ENCODE data around the gene MNX1. TPM values are rescaled to one million over a fixed set of nuclear protein-coding genes. Genes with fewer than 3 reads are reported as not detected.

The MNX1 gene
- total and polyA plus RNA-seq, 2 donors (not counting 3 experiments of a cell fraction or from before 2014, with no cell fraction given) = not detected

GRCh38 chr7:156994417-156994816 lies 16.0 kb downstream of the MNX1 start:
- H3K9me1 ChIP-seq (replicated peaks; ENCODE audit: control insufficient read depth, extremely low read depth, insufficient read depth, low read length) = no peaks in the 10 kb centered on the region
- DNase-seq (ENCODE audit: low read depth, low spot score) (no peak), FAIRE-seq (no peak)
- ChIA-PET CTCF (no interaction called here), POLR2A (no interaction called here)
- peaks cover 28 to 38% of the 10 kb centered on the region in 2 experiments for H3K27me3 ChIP-seq (ENCODE audit: control insufficient read depth in 2 of 2, insufficient read depth in 2 of 2, low read length in 2 of 2)
- no peaks in the 10 kb centered on the region for H3K79me2 ChIP-seq (ENCODE audit: control insufficient read depth, insufficient read depth, low read length)
- H3K4me3 ChIP-seq (replicated peaks in 1 of 3; ENCODE audit: insufficient read depth in 1 of 3, low read depth in 1 of 3, low read length in 3 of 3) = no peak overlapping the region
- no peak overlapping the region for H3K27ac ChIP-seq (ENCODE audit: insufficient read depth, low read depth, low read length)
- no peaks in the 10 kb centered on the region for H3K4me1 ChIP-seq (ENCODE audit: control insufficient read depth, extremely low read depth, insufficient read depth, low read length)
- TF ChIP-seq EZH2 (IDR thresholded peaks at IDR 0.05; ENCODE audit: borderline replicate concordance, low read depth, low read length, severe bottlenecking) (no peak), POLR2AphosphoS5 (IDR thresholded peaks at IDR 0.05; ENCODE audit: insufficient read depth, low read depth, low read length) (no peak), FOS (IDR thresholded peaks at IDR 0.05; ENCODE audit: borderline replicate concordance, insufficient read depth, low read length) (no peak), GATA2 (IDR thresholded peaks at IDR 0.05; ENCODE audit: insufficient read depth, insufficient read length, low read depth, low read length) (no peak), MYC (IDR thresholded peaks at IDR 0.05; ENCODE audit: low read depth, low read length) (no peak), POLR2A (IDR thresholded peaks at IDR 0.05; ENCODE audit: low read depth, low read length) (no peak), JUN (IDR thresholded peaks at IDR 0.05; ENCODE audit: borderline replicate concordance, insufficient read depth, insufficient read length, low read depth) (no peak)
- TF ChIP-seq, protein P1, sequence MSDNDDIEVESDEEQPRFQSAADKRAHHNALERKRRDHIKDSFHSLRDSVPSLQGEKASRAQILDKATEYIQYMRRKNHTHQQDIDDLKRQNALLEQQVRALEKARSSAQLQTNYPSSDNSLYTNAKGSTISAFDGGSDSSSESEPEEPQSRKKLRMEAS (IDR thresholded peaks at IDR 0.05; ENCODE audit: insufficient read depth, insufficient read length) = no peak
- TF ChIP-seq, protein P2, sequence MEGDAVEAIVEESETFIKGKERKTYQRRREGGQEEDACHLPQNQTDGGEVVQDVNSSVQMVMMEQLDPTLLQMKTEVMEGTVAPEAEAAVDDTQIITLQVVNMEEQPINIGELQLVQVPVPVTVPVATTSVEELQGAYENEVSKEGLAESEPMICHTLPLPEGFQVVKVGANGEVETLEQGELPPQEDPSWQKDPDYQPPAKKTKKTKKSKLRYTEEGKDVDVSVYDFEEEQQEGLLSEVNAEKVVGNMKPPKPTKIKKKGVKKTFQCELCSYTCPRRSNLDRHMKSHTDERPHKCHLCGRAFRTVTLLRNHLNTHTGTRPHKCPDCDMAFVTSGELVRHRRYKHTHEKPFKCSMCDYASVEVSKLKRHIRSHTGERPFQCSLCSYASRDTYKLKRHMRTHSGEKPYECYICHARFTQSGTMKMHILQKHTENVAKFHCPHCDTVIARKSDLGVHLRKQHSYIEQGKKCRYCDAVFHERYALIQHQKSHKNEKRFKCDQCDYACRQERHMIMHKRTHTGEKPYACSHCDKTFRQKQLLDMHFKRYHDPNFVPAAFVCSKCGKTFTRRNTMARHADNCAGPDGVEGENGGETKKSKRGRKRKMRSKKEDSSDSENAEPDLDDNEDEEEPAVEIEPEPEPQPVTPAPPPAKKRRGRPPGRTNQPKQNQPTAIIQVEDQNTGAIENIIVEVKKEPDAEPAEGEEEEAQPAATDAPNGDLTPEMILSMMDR (IDR thresholded peaks at IDR 0.05; ENCODE audit: extremely low read depth in 1 of 2, insufficient read depth in 1 of 2, low read depth in 1 of 2, low read length in 2 of 2) = no peak
- no peak overlapping the region for H2AFZ ChIP-seq (ENCODE audit: low read depth, low read length)
- H3K4me2 ChIP-seq (ENCODE audit: insufficient read depth, low read length) = no peak overlapping the region
- dilution Hi-C loops (cut with MboI; ENCODE audit: extremely low pct_ligation_motif_present, low sequenced_read_pairs) (no loop called here), intact Hi-C loops (cut with micrococcal nuclease) (no loop called here)
- H4K20me1 ChIP-seq (replicated peaks; ENCODE audit: control insufficient read depth, extremely low read depth, insufficient read depth, low read length) = no peaks in the 10 kb centered on the region
- no peaks in the 10 kb centered on the region for H3K9me3 ChIP-seq (replicated peaks; ENCODE audit: control insufficient read depth, insufficient read depth, low read length)
- BruUV-seq (replicated peaks) = no TSS peak
- no peaks in the 10 kb centered on the region for H3K36me3 ChIP-seq (ENCODE audit: control insufficient read depth in 2 of 2, extremely low read depth in 1 of 2, insufficient read depth in 2 of 2, low read length in 2 of 2)
- no peak overlapping the region for H3K9ac ChIP-seq (replicated peaks; ENCODE audit: extremely low read depth, insufficient read depth, low read length)

Data from endothelial cell of umbilical vein (primary cell).